Smooth muscle cell of the brain vasculature (primary cell): ENCODE measurements around the gene DPP6.

Source experiments
- DNase-seq: peaks from one replicate; pipeline ENCODE4 v3.0.0-alpha.2; 2012; ENCODE audit warnings: low read depth, low spot score

Gene DPP6

DNA sequence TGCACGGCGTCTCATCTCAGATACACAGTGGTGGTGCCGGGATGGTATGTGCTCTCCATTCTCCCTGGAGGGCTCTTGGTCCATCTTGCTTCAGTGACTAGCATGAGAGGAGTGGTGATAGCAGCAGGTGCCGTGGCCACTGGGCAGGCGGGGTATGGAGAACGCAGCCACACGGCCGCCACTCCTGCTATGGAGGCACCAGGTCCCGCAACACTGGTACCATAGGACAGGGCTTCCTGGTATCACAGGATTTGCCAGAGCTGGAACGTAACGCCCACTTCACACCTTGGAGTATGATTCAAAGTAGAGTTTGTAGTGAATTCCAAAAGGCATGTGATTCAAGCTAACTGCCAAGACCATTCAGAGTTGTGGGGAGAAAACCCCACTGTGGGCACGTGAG, 284.1 kb downstream of the DPP6 start:
- no peak for DNase-seq

DNA sequence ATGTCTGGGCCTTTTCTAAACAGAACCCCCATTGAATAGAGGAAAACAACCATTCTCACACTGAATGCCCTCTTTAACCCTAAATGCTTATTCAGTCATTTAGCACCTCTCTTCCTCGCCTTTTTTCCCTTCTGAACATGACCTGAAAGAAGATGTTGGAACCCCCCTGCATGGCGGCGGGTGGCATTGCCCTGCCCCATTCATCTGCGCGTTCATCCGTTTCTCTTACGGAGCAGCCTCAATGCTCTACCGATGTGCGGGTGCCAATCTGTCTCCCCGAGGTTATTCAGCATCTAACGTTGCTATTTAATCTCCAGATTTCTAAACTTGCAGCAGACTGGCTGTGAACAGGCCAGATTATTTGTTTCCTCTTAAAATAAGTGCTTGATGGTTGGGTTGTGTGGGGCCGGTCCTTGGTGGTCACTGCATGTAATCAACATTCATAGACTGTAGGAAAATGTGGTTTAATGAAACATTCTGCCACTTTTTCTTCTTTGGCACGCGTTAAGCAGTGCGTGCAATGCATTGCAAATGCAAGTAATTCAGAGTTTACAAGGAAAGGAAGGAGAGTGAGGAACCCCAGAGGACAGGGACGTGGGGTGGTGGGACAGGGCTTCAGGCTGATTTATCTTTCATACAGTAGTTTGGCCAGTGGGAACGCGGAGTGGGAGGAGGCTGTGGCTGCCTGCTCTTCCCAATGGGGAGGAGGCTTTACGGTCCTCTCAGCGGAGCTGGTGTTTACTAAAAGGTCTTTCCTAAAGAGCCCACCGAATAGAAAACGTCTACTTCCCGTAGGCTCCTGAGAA, 286.7 kb downstream of the DPP6 start:
- no peak for DNase-seq

DNA sequence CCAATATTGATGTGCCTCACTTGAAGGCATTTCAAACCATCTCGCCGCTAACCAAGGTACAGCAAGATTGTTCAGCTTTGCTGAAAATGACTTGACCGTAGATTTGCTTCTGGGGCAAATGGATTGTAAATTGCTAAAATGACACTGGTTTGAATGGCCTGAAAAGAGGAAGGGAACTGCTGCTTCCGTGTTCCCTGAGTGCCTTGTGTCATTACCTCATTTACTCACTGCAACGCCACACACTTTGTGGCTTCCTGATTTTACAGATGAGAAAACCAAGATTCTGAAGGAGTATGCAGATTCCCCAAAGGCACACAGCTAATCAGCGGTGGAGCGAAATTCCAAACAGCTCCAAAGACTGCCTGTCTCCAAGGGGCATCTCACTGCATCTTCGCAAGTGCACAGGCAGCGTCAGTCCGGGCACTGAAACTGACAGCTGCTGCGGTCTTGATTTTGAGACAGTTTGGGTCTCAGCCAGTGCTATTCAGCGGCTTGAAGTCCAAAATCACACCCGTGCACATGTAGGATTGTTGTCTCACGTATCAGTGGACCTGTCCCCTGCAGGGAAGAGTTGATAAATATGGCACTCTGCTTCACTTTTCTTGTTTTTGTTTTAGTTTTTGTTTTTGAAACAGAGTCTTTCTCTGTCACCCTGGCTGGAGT, 290.9 kb downstream of the DPP6 start:
- DNase-seq = no peak

DNA sequence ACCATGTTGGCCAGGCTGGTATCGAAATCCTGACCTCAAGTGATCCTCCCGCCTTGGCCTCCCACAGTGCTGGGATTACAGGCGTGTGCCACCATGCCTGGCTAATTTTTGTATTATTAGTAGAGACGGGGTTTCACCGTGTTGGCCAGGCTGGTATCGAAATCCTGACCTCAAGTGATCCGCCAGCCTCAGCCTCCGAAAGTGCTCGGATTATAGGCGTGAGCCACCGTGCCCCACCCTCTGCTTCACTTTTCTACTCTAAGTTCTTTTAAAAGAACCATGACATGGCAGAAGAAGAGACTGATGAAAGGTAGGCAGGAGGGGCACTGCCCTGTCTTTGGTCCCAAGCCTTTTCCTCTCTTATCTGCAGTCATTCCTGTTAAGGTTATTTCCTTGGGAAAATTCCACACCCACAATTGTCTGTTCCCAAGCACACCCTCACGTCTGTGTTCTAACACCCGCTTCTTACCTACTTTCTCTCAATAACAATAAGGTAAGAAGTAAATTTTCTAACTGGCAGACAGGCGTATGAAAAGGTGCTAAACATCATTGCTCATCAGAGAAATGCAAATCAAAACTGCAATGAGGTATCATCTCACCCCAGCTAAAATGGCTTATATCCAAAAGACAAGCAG, 291.7 kb downstream of the DPP6 start:
- no peak for DNase-seq

DNA sequence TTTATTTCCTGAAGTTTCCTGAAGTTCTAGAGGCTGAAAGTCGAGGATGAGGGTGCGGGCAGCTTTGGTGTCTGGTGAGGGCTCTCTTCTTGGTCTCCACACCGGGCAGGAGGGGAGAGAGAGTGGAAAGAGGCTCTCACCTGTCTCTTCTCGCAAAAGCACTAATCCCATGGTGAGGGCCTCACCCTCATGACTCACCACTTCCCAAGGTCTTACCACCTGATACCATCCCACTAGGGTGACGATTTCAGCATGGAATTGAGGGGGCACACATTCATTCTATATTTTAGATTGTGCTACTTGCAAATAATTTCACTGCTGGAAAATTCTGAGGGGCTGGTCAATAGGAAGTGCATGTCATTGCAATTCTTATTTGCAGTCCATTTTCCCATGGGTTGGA, 292.9 kb downstream of the DPP6 start:
- no peak for DNase-seq

DNA sequence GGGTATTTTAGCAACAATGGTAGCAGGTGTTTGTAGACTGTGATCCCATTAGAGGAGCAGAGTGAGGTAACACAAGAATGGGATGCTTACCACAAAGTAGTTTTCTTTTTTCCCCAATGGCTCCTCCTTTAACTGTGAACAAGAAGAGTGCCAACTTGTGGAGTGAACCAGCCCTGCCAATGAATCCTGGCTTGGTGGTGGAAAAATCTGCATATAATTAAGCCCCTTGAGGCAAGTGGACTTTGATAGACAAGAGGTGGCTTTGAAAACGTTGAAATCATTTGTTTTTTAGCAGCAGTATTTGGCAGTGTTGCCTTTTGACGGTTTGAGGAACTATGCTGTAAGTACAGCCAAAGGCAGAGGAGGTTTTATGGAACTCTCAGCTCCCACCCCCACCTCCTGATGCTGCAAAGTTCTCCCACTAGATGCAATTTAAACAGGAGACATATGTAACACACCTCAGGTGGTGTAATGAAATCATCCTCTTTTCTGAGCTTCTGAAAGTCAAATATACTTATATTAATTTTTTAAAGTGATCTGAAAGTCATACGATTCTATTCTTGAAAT, 295.6 kb downstream of the DPP6 start:
- DNase-seq = no peak

DNA sequence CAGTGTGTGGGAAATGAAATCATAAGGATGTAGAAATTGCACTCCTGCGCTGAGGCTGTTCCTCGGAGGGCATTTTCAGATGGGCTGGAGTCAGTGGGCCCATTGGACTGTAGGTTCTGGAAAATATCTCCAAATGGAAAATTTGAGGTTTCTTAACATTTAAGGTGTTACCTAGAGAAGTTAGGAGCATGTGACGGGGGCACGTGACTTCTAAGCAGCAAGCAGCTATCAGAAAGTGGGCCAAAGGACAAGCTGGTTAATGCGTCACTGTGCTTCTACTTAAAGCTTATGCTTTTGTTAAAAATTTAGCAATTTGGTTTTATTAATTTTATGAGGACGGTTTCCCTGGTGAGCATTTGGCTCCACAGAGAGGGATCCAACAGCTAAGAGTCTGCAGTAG, 298.7 kb downstream of the DPP6 start:
- no peak for DNase-seq

DNA sequence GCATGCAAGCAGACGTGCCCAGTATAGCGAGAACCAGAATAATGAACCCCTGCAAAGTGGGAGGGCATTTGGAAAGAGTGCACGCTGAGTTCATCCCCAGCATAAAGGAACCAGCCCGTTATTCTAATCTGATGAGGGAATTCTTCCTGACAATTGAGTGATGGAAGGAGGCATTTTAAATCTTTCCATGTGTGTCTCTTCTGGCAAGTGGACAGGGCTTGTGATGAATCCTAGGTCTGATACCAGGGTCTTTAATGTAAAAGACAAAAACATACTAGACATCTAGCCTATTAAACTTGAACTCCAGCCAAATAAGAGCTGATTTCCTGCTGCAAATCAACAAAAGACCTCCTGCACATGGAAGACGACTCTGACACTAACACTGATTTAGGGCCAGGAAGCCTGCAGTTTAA, 301.2 kb downstream of the DPP6 start:
- no peak for DNase-seq

DNA sequence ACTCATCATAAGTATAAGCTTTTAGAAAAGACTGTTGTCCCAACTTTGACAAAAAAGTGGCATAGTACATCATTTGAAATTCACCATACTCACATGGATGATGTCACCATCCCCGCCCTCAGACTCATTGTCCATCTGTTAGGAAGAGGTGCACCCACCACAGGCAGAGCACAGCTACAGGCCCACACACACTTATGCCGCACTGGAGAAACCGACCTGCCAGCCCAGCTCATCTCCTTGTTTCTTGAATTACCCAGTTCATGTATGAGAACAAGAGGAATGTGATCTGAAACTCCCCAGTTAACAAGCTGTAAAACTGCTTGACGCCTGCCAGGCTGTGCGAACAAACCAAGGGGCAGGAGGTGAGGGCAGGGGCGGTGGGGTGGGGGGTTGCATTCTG, 312.0 kb downstream of the DPP6 start:
- no peak for DNase-seq

DNA sequence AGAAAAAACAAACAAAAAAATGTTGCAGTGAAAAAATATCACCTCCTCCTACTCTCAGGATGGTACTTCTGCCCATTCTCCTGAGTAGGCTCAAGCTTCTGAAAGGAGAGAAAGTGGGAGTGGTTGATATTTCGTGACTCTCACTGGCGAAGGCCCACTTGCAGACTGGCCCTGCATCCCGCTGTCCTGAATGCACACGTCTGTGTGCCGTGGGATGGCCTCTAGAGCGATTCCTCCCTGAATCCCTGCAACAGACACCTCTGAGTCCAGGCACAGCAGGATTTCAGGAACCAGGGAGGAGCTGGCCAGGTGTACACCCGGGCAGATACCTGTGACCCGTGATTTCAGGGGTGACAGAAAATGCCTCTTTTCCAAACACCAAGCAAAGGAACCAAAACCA, 319.2 kb downstream of the DPP6 start:
- no peak for DNase-seq

DNA sequence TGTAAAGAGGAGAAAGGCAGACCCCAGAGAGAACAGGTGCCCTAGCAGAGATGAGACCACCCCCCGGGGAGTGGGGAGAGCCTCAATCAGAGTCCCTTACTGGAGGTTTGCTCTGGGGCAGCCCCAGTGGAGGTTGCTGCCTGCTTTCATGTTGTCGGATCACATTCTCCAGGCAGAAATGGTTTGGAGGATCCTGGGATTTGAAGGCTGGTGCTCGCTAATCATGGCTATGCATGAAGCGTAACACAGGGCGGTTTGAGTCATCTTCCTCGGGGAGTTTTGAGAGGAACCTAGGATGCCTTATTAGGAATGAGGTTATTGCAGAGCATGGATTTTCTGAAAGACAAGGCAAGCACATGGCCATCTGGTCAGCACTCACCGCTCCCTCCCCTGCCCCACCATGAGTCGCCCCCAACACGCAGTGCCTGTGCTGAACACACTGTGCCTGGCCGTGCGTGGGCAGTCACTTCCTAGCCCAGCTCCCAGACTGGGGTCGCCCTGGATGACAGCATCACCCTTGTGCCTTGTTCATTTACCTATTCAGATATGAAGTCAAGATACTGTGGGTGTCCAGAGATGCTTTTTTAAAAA, 319.9 kb downstream of the DPP6 start:
- DNase-seq = no peak

DNA sequence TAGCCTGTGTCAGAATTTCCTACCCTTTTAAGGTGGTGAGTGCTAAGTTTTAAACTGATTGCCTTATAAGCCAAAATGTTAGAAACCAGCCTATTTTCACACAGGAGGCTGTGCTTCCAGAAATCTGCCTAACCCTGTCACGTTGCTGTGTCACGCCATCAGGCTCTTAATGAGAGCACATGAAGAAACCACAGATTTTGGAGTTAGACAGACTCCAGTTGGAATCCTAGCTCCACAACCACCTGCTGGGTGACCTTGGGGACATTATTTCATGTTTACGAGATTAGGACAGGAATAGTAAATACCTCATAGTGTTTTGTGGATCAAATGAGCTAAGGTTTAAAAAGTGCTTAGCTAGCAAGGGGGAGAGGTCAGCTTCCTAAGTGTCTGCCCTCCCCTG, 321.8 kb downstream of the DPP6 start:
- DNase-seq = no peak

DNA sequence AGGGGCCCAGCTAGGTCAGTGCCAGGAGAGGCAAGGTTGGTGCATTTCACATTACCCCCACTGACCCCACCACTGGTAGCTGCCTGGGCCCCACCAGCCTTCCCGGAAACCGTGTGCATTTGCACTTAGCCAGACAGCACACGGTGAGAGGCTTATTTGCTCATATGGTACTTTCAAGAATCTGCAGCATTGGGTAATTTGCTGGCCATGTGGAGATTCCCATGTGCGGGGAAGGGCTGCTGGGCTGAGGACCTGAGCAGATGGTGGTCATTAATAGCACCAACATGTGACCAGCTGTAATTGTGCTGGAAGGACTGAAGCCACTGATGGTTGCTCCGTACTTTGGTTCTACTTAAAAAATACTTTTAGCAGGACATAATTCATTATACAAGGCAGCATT, 323.8 kb downstream of the DPP6 start:
- DNase-seq = no peak

DNA sequence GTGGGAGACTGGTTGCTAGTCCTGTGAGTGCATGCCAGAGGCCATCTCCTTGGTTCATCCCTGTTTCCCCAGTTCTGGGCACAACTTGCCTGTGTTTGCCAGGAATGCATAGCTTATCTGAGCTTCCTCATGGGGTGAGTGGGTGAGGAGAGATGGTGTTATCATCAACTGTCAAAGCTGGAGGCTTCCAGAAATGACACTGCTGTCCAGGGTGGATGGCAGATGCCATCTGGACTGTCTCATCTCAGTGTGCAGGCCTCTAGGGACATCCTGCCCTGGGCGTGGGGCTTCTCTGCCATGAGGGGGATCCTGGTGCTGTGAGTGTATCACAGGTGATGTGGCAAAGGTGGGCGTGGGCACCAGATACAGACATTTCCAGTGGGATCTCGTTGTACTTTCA, 328.6 kb downstream of the DPP6 start:
- DNase-seq = no peak

DNA sequence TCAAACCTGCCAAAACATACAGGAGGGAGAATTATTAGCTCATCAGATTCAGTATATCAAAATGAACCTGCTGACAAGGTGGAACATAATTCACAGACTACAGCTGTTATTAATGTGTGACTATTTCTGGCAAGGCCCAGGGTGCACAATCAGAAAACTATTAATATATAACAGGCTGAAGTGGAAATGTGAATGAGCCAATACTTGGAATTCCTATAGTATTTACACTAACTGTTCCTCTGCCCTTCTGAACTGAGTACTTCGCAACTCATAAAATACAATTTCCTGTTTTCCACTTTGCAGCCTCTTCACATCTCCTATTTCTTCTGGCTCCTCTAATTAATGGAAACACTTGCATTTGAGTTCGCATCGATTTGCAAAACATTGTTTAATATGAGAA, 330.8 kb downstream of the DPP6 start:
- no peak for DNase-seq

DNA sequence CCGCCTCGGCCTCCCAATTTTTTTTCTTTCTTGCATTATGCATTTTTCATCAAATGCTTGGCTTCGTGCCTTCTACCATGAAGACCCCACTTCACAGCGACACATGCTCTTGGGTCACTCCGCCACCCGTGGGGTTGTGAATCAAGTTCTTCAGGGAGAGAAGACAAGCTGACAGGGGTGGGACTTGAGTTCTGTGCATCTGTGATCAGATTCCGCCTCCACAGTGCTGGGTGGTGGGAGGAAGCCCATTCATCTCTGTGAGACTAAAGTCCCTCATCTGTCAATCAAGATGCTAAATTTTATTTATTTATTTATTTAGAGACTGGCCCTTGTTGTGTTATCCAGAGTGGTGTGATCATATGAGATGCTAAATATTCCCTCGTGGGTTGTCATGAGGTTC, 333.0 kb downstream of the DPP6 start:
- no peak for DNase-seq

DNA sequence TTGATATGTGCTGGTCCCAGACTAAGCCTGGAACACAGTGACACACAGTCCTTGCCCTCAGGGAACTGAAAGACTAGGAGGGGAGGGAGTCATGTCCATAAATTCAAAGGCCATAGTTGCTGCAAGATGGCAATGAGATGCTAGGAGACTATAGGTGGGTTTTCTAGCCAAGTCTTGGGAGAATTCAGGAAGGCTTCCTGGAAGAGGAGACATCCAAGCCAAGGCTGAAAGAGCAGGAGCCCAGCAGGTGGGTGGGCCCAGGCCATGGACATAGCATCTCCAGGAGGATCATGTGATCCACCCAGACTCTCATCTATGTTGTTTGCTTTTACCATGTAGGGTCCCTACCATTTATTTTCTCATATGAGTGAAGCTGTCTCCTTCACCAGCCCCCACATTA, 335.1 kb downstream of the DPP6 start:
- no peak for DNase-seq

DNA sequence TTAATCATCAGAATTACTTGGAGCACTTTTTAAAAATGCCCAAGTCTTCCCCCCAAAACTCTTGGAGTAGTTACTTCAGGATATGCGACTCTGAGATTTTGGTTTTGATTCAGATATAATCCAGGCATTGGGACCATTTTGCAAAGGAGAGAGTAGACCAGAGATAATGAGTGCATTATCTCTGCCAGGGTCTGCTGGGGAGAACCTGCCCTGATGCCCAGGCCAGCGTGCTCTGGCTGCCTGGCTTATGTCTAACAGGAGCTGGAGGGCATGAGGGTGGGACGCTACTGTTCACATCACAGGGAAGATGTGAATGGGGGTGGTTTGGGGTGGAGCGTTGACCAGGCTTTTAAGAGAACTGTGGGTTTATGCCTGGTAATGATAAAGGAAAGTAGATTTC, 336.2 kb downstream of the DPP6 start:
- no peak for DNase-seq

DNA sequence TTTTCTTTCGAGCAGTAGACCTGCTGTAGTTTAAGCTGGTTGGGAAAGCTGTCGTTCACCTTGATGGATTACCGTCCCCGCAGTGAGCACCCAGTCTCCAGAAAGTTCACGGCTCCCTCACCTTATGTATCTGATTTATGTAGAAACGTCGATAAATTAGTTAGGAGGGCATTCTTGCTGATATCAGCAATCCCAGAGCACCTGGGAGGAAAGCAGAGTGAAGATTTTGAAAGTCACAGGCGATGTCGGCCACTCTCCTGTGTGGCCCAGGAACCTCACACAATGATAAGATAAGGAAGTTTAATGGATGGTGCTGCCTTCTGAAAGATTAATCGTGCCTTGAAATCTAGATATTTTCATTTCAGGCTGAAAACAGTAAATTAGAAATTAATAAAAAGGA, 336.8 kb downstream of the DPP6 start:
- DNase-seq = no peak

DNA sequence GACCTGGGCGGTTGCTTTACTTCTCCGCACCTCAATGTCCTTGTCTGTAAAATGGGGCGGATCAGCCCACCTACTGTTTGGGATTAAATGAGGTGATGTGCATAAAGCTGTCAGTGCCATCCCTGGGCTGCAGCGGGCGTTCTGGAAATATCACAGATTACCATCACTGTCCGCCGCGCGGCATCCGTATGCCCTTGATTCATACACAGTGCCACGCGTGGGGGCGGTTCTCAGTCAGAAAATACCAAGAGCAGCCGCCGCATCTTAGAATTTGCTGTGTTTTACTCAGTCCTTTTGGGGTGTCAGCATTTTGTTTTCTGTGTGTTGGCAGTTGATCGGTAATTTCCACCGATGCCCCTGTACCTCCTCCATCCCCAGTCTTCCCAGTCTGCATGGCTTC, 338.8 kb downstream of the DPP6 start:
- DNase-seq = no peak

DNA sequence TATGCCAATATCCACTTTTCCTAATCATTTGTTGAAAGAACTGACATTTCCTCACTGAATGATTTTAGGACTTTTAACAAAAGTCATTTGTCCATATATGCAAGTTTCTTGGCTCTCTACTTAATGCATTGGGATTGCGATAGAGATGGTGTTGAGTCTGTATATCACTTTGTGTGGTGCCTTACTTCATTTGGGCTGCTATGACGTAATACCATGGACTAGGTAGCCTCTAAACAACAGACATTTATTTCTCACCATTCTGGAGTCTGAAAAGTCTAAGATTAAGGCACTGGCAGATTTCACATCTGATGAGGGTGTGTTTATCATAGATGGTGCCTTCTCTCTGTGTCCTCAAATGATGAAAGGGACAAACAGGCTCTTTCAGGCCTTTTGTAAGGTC, 342.6 kb downstream of the DPP6 start:
- DNase-seq = no peak

DNA sequence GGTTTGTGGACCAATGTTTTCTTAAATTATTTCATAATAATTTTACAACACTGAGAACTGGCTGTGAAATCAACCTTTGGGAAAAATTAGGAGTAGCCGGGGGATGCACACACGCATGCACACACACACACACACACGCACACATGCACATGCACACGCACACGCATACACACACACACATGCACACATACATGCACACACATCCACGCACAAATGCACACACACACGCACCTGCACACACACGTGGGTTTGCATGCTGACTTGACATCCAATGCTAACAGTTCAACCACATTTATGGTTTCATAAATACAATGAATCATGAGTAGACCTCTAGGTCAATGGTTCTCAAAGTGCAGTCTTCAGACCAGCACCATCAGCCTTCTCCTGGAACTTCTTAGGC, 354.1 kb downstream of the DPP6 start:
- no peak for DNase-seq
